ENCODE results near the gene MLLT3.

Gene MLLT3

GRCh38 chr9:20407013-20407412 is 215.3 kb downstream of the MLLT3 start:
- DNase-seq = peak; percentile 43

GRCh38 chr9:20406344-20406743 is 216.0 kb downstream of the MLLT3 start:
- DNase-seq = no peak

- peak; percentile 40 for DNase-seq
Observed at GRCh38 chr9:20405616-20406015, 216.7 kb downstream of the MLLT3 start.

- no peak for DNase-seq
Observed at GRCh38 chr9:20405078-20405477, 217.2 kb downstream of the MLLT3 start.

GRCh38 chr9:20404192-20404813 is 218.0 kb downstream of the MLLT3 start:
- no peak for DNase-seq

- DNase-seq = no peak
Observed at GRCh38 chr9:20403346-20403745, 219.0 kb downstream of the MLLT3 start.

GRCh38 chr9:20402273-20402875 is 219.9 kb downstream of the MLLT3 start:
- no peak for DNase-seq

- peak; percentile 57 for DNase-seq
Observed at GRCh38 chr9:20398536-20399338, 223.6 kb downstream of the MLLT3 start.

- no peak for DNase-seq
Observed at GRCh38 chr9:20397348-20397747, 225.0 kb downstream of the MLLT3 start.

GRCh38 chr9:20396509-20396908 is 225.8 kb downstream of the MLLT3 start:
- DNase-seq = no peak

- no peak for DNase-seq
Observed at GRCh38 chr9:20395651-20396050, 226.6 kb downstream of the MLLT3 start.

- DNase-seq = no peak
Observed at GRCh38 chr9:20394969-20395368, 227.3 kb downstream of the MLLT3 start.

- DNase-seq = no peak
Observed at GRCh38 chr9:20391208-20391607, 231.1 kb downstream of the MLLT3 start.

GRCh38 chr9:20390400-20390799 is 231.9 kb downstream of the MLLT3 start:
- DNase-seq = no peak

GRCh38 chr9:20387062-20387461 is 235.2 kb downstream of the MLLT3 start:
- no peak for DNase-seq

GRCh38 chr9:20384642-20385041 is 237.7 kb downstream of the MLLT3 start:
- no peak for DNase-seq

- peak; percentile 96 for DNase-seq
Observed at GRCh38 chr9:20382460-20383071, 239.7 kb downstream of the MLLT3 start.

GRCh38 chr9:20380546-20380945 is 241.8 kb downstream of the MLLT3 start:
- no peak for DNase-seq

GRCh38 chr9:20379804-20380225 is 242.5 kb downstream of the MLLT3 start:
- DNase-seq = peak; percentile 39

GRCh38 chr9:20378851-20379250 is 243.4 kb downstream of the MLLT3 start:
- peak; percentile 16 for DNase-seq

- DNase-seq = peak; percentile 21
Observed at GRCh38 chr9:20377790-20378189, 244.5 kb downstream of the MLLT3 start.

GRCh38 chr9:20376731-20377375 is 245.4 kb downstream of the MLLT3 start:
- peak; percentile 80 for DNase-seq

- DNase-seq = no peak
Observed at GRCh38 chr9:20376042-20376441, 246.3 kb downstream of the MLLT3 start.

All from hematopoietic multipotent progenitor cell treated with erythropoietin and hydrocortisone succinate and interleukin-3 and kit ligand, for 6 days (in vitro differentiated cells).